ENCODE measurements around the gene ZFP91. TPM values are rescaled to one million over a fixed set of nuclear protein-coding genes. Genes with fewer than 3 reads are reported as not detected.

Gene ZFP91
- total and polyA plus RNA-seq, 2 of the 4 experiments (the other 2 are of a cell fraction), result 20.7 to 25.3 TPM

DNA sequence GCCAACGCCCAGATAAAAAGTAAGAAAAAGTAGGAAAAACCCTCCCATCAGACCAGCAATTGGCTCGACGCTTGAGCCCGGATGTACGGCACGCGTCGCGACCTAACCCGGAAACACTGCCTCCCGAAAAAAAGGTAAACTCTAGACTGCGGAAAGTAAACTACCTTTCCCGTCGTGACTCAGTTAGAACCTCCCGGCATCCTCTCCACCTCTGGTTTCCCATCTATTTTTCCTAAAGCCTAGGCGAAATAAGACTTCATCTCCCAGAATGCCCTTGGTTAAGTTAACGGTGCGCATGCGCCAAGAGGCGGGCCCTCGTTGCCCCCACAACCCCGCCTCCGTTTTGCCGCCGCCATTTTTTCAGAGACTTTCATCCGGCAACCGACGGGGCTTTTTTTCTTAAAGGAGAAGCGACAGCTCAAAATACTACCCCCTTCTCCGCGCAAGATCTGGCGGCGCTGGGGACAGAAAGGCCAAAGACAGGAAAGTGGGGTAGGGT is 678 bp upstream of the ZFP91 start (continued):
- TF ChIP-seq RAD21 (IDR thresholded peaks at IDR 0.05; ENCODE audit: low read length) (no peak), MAZ (IDR thresholded peaks at IDR 0.05; ENCODE audit: borderline replicate concordance, low read depth, low read length) (no peak)
- TF ChIP-seq, protein P1, sequence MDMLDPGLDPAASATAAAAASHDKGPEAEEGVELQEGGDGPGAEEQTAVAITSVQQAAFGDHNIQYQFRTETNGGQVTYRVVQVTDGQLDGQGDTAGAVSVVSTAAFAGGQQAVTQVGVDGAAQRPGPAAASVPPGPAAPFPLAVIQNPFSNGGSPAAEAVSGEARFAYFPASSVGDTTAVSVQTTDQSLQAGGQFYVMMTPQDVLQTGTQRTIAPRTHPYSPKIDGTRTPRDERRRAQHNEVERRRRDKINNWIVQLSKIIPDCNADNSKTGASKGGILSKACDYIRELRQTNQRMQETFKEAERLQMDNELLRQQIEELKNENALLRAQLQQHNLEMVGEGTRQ (IDR thresholded peaks at IDR 0.05; ENCODE audit: low read depth, low read length), result no peak; the same call in 1 of the 2 replicates
